Activated naive CD4-positive, alpha-beta T cell treated with anti-CD3 and anti-CD28 coated beads for 36 hours (primary cell): ENCODE results near the gene TMEM181. TPM values are rescaled to one million over a fixed set of nuclear protein-coding genes. Genes with fewer than 3 reads are reported as not detected.
"Not testable (repeated sequence)": the region's sequence is repeated elsewhere in the genome, so short reads cannot be mapped to it uniquely, and the experiment has no call there.

Experiments
- CTCF ChIA-PET: fragments of 350-600 bp; sonication (Branson Sonifier 250); formaldehyde crosslinking; loops from one replicate; lab custom pipeline; 2021; ENCODE audit warnings: antibody characterized with exemption; lab: Charles Lee
- DNase-seq: peaks from one replicate; pipeline ENCODE4 v3.0.0-alpha.2; 2020
- H3K27ac Mint-ChIP-seq: one replicate; pipeline ENCODE4 v1.8.0; 2021; ENCODE audit warnings: mild to moderate bottlenecking, mixed read lengths
- H3K27me3 Mint-ChIP-seq: one replicate; pipeline ENCODE4 v1.8.0; 2021; ENCODE audit warnings: low read depth, mixed read lengths
- H3K36me3 Mint-ChIP-seq: one replicate; pipeline ENCODE4 v1.8.0; 2021; ENCODE audit warnings: low read depth, mixed read lengths
- H3K4me1 Mint-ChIP-seq: one replicate; pipeline ENCODE4 v1.8.0; 2021; ENCODE audit warnings: low read depth, mixed read lengths
- H3K4me3 Mint-ChIP-seq: one replicate; pipeline ENCODE4 v1.8.0; 2021; ENCODE audit warnings: mild to moderate bottlenecking, moderate library complexity, mixed read lengths
- H3K9me3 Mint-ChIP-seq: one replicate; pipeline ENCODE4 v1.8.0; 2021; ENCODE audit warnings: mixed read lengths
- intact Hi-C: fragments of 100-400 bp; cut with micrococcal nuclease; formaldehyde crosslinking; loops from one replicate; pipeline ENCODE4 v1.15.1; 2023
- total RNA-seq, 2 experiments: library from RNA; stranded (reverse); gene quantifications; one replicate each; pipeline ENCODE4 v1.2.3, GENCODE V29; 2021

TMEM181 gene
- total RNA-seq, 2 experiments from 2014 or later, result 8.3 to 8.6 TPM

- H3K4me3 Mint-ChIP-seq, result peak overlapping the region; percentile 97
- no peak for DNase-seq
- CTCF ChIA-PET, result interaction anchor here (0.7 to 1.0 kb wide), 3 partner anchors 9 to 879 kb away, joined by 3 read pairs; no protein-coding TSS in a partner anchor
Measured at GRCh38 chr6:158642097-158642601, 82.3 kb downstream of the TMEM181 start.

GRCh38 chr6:158643836-158644230 lies 83.9 kb downstream of the TMEM181 start:
- peaks cover 76% of the 10 kb centered on the region for H3K4me1 Mint-ChIP-seq
- no peak for DNase-seq
- peaks cover 2% of the 10 kb centered on the region for H3K9me3 Mint-ChIP-seq
- H3K27ac Mint-ChIP-seq, result peak overlapping the region; percentile 99
- H3K4me3 Mint-ChIP-seq, result peak overlapping the region; percentile 97
- intact Hi-C loops, result loop anchor here (1.0 to 10.0 kb wide), 4 partner anchors 9 to 1121 kb away; partner anchors contain the start of gene ACAT2
- peaks cover 43% of the 10 kb centered on the region for H3K36me3 Mint-ChIP-seq
- CTCF ChIA-PET, result interaction anchor here (1.1 to 2.5 kb wide), 3 partner anchors 16 to 47 kb away, joined by 3 to 11 read pairs (median 6); no protein-coding TSS in a partner anchor
- no peaks in the 10 kb centered on the region for H3K27me3 Mint-ChIP-seq

More at GRCh38 chr6:158642097-158642601, 82.3 kb downstream of the TMEM181 start:
- intact Hi-C loops, result loop anchor here (1.0 to 10.0 kb wide), 2 partner anchors 8 to 1123 kb away; partner anchors contain the start of gene ACAT2
- H3K4me1 Mint-ChIP-seq, result peaks cover 72% of the 10 kb centered on the region
- H3K9me3 Mint-ChIP-seq, result no peaks in the 10 kb centered on the region
- no peaks in the 10 kb centered on the region for H3K27me3 Mint-ChIP-seq
- H3K27ac Mint-ChIP-seq, result peak overlapping the region; percentile 99
- H3K36me3 Mint-ChIP-seq, result peaks cover 49% of the 10 kb centered on the region

GRCh38 chr6:158644231-158645063 lies 84.6 kb downstream of the TMEM181 start, which contains the start of gene DYNLT1:
DYNLT1 (minus strand) TSS chr6:158644743; CDS start chr6:158644708, 35 bp downstream.
- H3K4me1 Mint-ChIP-seq, result peaks cover 76% of the 10 kb centered on the region
- DNase-seq, result peak; percentile 91
- peaks cover 42% of the 10 kb centered on the region for H3K36me3 Mint-ChIP-seq
- peaks cover 2% of the 10 kb centered on the region for H3K9me3 Mint-ChIP-seq
- H3K4me3 Mint-ChIP-seq, result peak within 1 kb of the TSS; percentile 97
- no peaks in the 10 kb centered on the region for H3K27me3 Mint-ChIP-seq
- intact Hi-C loops, result loop anchor here (1.0 to 10.0 kb wide), 7 partner anchors 9 to 1818 kb away; partner anchors contain the start of genes ACAT2 and SOD2
- peak within 1 kb of the TSS; percentile 99 for H3K27ac Mint-ChIP-seq
- CTCF ChIA-PET, result interaction anchor here (1.1 to 2.5 kb wide), 5 partner anchors 10 to 47 kb away, joined by 3 to 11 read pairs (median 6); no protein-coding TSS in a partner anchor

GRCh38 chr6:158645064-158646022 lies 85.5 kb downstream of the TMEM181 start:
- H3K4me1 Mint-ChIP-seq, result peaks cover 68% of the 10 kb centered on the region
- CTCF ChIA-PET, result interaction anchor here (1.3 to 2.5 kb wide), 3 partner anchors 9 to 46 kb away, joined by 5 to 11 read pairs (median 9); no protein-coding TSS in a partner anchor
- peak overlapping the region; percentile 92 for H3K27ac Mint-ChIP-seq
- DNase-seq, result peak; percentile 53
- intact Hi-C loops, result loop anchor here (2.0 to 10.0 kb wide), 6 partner anchors 13 to 1817 kb away; partner anchors contain the start of genes ACAT2 and SOD2
- H3K36me3 Mint-ChIP-seq, result peaks cover 40% of the 10 kb centered on the region
- H3K4me3 Mint-ChIP-seq, result peak overlapping the region; percentile 88
- no peaks in the 10 kb centered on the region for H3K27me3 Mint-ChIP-seq
- H3K9me3 Mint-ChIP-seq, result peaks cover 2% of the 10 kb centered on the region

- no peak for DNase-seq
- intact Hi-C loops, result loop anchor here (5.0 to 10.0 kb wide), 5 partner anchors 414 to 1816 kb away; partner anchors contain the start of genes ACAT2 and SOD2
- Mint-ChIP-seq H3K36me3 (peaks cover 38% of the 10 kb centered on the region), H3K9me3 (peaks cover 2% of the 10 kb centered on the region), H3K27me3 (no peaks in the 10 kb centered on the region), H3K4me3 (peak overlapping the region; percentile 88), H3K27ac (peak overlapping the region; percentile 92), H3K4me1 (peaks cover 66% of the 10 kb centered on the region)
- CTCF ChIA-PET, result interaction anchor here (0.5 to 1.9 kb wide), 4 partner anchors 8 to 188 kb away, joined by 4 to 9 read pairs (median 4); no protein-coding TSS in a partner anchor
Measured at GRCh38 chr6:158646023-158646910, 86.4 kb downstream of the TMEM181 start.

GRCh38 chr6:158647501-158647900 lies 87.6 kb downstream of the TMEM181 start:
- H3K27ac Mint-ChIP-seq, result peak overlapping the region; percentile 46
- H3K4me1 Mint-ChIP-seq, result peaks cover 58% of the 10 kb centered on the region
- H3K9me3 Mint-ChIP-seq, result peaks cover 2% of the 10 kb centered on the region
- DNase-seq, result no peak
- H3K27me3 Mint-ChIP-seq, result no peaks in the 10 kb centered on the region
- H3K36me3 Mint-ChIP-seq, result peaks cover 35% of the 10 kb centered on the region
- intact Hi-C loops, result loop anchor here (5.0 to 10.0 kb wide), 5 partner anchors 415 to 1815 kb away; partner anchors contain the start of genes ACAT2 and SOD2
- no peak overlapping the region for H3K4me3 Mint-ChIP-seq
- CTCF ChIA-PET, result interaction anchor here (1.0 kb wide), 1 partner anchor 13 kb away, joined by 4 read pairs; no protein-coding TSS in a partner anchor

GRCh38 chr6:158648682-158649131 lies 88.8 kb downstream of the TMEM181 start:
- CTCF ChIA-PET, result interaction anchor here (0.5 to 1.5 kb wide), 4 partner anchors 11 to 427 kb away, joined by 3 to 7 read pairs (median 4); no protein-coding TSS in a partner anchor
- Mint-ChIP-seq H3K27ac (peak overlapping the region; percentile 98), H3K36me3 (peaks cover 35% of the 10 kb centered on the region), H3K9me3 (peaks cover 2% of the 10 kb centered on the region), H3K4me1 (peaks cover 64% of the 10 kb centered on the region), H3K4me3 (peak overlapping the region; percentile 76), H3K27me3 (no peaks in the 10 kb centered on the region)
- intact Hi-C loops, result loop anchor here (1.0 to 10.0 kb wide), 23 partner anchors 18 to 1814 kb away; partner anchors contain the start of genes ACAT2, GTF2H5, SERAC1 and SOD2
- DNase-seq, result peak; percentile 59

GRCh38 chr6:158649289-158650143 lies 89.6 kb downstream of the TMEM181 start, which contains the start of gene SYTL3:
SYTL3 (plus strand) TSS chr6:158650054; CDS start chr6:158663269, 13,215 bp downstream.
- CTCF ChIA-PET, result interaction anchor here (0.6 to 2.8 kb wide), 10 partner anchors 9 to 435 kb away, joined by 3 to 14 read pairs (median 4); no protein-coding TSS in a partner anchor
- intact Hi-C loops, result loop anchor here (1.0 to 10.0 kb wide), 23 partner anchors 19 to 1813 kb away; partner anchors contain the start of genes ACAT2, GTF2H5, SERAC1 and SOD2
- Mint-ChIP-seq H3K4me3 (peak within 1 kb of the TSS; percentile 76), H3K36me3 (peaks cover 41% of the 10 kb centered on the region), H3K4me1 (peaks cover 72% of the 10 kb centered on the region), H3K27me3 (no peaks in the 10 kb centered on the region), H3K27ac (peak within 1 kb of the TSS; percentile 98), H3K9me3 (peaks cover 2% of the 10 kb centered on the region)
- DNase-seq, result peak; percentile 95

GRCh38 chr6:158651981-158652737 lies 92.3 kb downstream of the TMEM181 start:
- H3K27ac Mint-ChIP-seq, result peak overlapping the region; percentile 97
- CTCF ChIA-PET, result interaction anchor here (1.1 to 2.8 kb wide), 2 partner anchors 8 to 39 kb away, joined by 6 to 14 read pairs; no protein-coding TSS in a partner anchor
- intact Hi-C loops, result loop anchor here (2.0 to 5.0 kb wide), 2 partner anchors 69 to 1325 kb away; no protein-coding TSS in a partner anchor
- not testable (repeated sequence) for H3K27me3 Mint-ChIP-seq, H3K9me3 Mint-ChIP-seq, DNase-seq
- H3K4me3 Mint-ChIP-seq, result peak overlapping the region; percentile 82
- H3K36me3 Mint-ChIP-seq, result peaks cover 67% of the 10 kb centered on the region
- peaks cover 76% of the 10 kb centered on the region for H3K4me1 Mint-ChIP-seq
